Dedifferentiated amniotic fluid mesenchymal stem cell (primary cell): ENCODE results near the gene FXYD7.
"Not testable (repeated sequence)": the region's sequence is repeated elsewhere in the genome, so short reads cannot be mapped to it uniquely, and the experiment has no call there.

Experiments used
- DNase-seq: peaks from one replicate; pipeline ENCODE4 v3.0.0-alpha.2; 2016; ENCODE audit errors: extremely low spot score

The FXYD7 gene

DNA sequence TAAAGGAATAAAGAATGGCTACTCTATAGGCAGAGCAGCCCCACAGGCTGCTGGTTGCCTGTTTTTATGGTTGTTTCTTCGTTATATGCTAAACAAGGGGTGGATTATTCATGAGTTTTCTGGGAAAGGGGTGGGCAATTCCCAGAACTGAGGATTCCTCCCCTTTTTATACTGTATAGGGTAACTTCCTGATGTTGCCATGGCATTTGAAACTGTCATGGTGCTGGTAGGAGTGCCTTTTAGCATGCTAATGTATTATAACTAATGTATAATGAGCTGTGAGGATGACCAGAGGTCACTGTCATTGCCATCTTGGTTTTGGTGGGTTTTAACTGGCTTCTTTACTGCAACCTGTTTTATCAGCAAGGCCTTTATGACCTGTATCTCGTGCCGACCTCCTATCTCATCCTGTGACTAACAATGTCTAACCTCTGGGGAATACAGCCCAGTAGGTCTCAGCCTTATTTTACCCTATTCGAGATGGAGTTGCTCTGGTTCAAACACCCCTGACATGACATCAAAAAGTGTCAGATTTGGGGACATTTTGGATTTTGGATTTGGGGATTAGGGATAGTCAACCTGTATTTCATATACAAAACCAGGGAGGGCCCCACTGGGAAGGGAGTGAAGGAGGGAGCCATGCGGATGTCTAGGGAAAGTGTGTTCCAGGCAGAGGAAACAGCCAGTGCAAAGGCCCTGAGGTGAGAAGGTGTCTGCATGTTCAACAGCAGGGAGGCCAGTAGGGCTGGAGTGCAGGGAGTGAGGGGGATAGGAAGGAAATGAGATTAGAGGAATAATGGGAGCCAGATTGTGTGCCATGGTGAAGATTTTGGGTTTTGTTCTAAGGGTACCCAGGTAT, 22.4 kb downstream of the FXYD7 start:
- no peak for DNase-seq

DNA sequence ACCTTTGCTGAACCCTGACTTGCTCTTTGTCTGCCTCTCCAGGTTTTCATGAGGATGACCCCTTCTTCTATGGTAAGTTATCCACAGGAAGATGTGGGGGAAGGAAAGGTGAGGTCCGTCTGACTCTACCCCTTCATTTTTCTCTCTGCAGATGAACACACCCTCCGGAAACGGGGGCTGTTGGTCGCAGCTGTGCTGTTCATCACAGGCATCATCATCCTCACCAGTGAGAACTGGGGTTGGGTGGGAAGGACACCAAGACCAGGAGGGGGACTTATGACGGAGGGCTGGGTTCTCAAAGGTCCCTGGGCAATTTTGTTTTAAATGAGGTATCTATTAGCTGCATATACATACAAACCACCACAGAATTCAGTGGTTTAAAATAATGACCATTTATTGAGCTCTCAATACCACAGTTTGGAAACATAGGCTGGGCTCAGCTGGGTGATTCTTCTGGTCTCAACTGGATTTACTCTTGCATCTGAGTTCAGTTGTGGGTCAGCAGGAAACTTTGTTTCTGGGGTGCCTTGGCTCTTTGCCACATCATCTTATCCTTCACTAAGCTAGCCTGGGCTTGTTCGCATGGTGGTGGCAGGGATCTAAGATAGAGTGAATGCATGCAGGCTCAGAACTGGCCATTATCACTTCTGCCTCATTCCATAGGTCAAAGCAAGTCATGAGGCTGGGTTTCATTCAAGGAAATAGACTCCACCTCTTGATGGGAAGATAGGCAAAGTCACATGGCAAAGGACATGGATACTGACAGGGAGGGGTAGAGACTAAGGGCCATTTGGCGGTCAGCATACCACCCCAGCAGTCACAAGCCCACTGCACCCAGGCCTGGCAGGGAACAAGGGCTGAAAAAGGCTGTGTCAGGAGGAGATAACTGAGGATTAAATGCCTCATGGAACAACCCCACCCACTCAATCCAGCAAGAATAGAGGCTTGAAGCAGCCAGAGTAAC, 23.3 kb downstream of the FXYD7 start:
- DNase-seq, result no peak

DNA sequence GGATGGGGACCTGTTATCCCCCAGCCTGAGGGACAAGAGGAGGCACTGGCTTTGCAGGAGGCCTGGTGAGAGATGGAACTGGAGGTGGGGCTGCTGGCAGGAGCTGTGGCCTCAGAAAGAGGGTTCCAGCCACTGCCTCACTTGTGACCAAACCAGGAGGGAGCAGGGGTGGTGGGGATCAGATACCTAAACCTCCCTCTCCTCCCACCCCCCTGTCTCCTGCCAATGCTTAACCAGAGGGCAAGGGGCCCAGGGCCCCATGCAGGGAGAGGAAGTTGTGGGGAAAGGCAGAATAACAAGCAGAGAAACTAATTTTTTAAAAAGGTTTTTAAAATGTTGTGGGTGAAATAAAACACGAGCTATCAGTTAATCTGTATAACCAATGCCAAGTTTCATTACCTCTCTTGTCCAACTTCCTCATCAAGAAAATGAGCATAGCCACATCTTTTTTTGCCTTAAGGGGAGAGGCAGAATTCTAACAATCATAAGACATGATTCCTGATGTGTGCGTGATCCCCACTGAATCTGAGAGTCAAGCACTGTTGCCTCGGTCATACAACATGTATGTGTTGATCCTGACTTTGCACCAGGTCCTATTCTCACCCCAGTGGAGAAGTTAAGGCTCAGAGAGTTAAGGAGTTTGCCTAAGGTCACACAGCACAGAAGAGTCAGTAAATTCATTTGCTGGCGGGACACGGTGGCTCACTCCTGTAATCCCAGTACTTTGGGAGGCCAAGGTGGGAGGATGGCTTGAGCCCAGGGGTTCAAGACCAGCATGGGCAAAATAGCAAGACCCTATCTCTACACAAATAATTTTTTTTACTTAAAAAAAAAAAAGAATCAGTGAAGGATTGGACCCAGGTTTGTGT, 24.4 kb downstream of the FXYD7 start:
- no peak for DNase-seq

DNA sequence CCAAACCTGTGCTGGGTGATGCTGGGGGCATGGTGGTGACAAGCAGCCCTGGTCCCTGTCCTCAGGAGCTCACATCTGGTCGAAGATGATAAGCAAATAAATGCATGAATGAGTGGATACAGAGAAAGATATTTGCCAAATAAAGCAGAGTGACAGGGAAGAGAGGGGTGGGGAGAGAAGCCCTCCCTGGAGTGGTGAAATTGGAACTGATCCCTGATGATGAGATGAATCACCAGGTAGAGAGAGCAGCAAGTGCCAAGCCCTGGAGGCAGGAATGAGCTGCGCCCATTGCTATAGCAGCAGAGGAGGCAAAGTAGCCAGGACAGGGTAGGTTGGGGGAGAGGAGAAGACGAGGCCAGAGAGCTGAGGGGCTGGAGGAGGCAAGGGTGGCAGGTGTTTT, 25.1 kb downstream of the FXYD7 start:
- DNase-seq, result no peak

DNA sequence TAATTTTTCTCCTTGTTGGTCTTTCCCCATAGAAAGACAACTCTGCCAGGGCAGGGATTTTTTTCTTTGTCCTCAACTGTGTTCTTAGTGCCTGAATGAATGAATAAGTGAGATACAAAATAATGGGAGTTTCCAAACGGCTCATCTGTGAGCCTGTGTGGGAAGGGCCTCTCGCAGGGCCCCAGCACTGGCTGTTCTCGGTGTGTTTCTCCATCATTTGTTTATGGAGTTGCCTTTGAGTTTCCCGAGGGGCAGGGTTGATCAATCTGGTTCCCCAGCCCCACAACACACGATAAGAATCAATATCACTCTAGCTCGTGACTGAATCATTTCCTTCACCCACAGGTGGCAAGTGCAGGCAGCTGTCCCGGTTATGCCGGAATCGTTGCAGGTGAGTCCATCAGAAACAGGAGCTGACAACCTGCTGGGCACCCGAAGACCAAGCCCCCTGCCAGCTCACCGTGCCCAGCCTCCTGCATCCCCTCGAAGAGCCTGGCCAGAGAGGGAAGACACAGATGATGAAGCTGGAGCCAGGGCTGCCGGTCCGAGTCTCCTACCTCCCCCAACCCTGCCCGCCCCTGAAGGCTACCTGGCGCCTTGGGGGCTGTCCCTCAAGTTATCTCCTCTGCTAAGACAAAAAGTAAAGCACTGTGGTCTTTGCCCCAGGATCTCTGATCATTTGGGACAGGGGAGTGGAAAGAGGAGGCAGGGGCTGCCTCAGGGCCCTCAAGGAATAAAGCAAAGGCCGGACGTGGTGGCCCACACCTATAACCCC, 26.4 kb downstream of the FXYD7 start:
- no peak for DNase-seq

DNA sequence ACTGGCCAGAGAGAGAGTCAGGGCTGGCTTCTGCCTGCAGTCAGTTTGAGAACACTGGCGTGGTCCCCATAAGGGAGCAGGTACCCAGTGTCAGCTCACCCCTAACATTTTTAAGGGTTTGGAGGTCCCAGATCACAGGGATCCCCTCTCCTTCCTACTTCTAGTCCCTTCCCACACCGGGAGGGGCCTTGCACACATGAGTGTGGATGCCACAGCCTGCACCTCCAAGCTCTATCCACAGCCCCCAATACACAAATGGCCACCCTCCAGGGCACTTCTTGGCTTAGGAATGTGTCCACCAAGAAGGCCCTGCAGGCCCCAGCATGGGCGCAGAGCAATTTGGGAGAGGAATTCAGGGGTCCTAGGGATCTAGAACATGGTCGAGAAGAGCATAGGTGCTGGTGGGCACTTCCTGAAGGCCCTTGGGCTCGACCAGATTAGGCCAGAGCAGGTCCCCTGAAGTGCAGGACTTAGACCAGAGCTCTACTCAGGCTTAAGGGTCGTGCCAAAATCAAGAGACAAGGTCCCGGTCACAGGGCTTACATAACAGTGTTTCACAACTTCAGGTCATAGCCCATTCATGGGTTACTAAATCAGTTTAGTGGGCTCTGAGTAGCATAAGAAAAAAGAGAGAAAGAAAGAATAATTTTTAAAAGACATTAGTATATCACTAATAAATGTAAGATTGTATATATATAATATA, 27.5 kb downstream of the FXYD7 start:
- DNase-seq, result no peak

DNA sequence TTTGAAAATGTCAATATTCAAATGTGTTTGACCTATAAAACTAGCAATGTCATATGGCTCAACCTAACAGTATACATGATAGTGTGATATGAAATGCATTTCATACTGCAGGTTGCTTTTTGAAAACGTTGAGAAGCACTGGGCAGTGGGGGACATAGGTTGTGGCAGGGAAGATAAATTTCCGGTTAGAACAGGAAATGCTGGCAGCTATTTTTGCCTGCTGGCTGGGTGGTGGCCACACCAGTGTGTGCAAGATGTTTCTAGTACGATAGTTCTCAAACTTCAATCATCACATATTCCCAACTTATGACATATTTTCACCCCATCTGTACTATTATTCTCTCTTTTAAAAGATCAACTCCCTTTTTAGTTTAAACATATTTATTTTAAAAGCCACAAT, 28.7 kb downstream of the FXYD7 start:
- DNase-seq, result no peak

DNA sequence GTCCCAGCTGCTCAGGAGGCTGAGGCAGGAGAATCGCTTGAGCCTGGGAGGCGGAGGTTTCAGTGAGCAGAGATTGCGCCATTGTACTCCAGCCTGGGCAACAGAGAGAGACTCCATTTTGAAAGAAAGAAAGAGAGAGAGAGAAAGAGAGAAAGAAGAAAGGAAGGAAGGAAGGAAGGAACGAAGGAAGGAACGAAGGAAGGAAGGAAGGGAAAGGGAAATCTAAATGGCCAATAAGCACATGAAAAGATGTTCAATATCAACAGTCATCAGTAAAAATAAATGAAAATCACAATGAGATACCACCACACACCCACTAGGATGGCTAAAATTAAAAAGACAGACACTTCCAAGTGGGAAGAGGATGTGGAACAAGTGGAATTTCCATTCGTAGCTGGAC, 31.2 kb downstream of the FXYD7 start:
- no peak for DNase-seq

DNA sequence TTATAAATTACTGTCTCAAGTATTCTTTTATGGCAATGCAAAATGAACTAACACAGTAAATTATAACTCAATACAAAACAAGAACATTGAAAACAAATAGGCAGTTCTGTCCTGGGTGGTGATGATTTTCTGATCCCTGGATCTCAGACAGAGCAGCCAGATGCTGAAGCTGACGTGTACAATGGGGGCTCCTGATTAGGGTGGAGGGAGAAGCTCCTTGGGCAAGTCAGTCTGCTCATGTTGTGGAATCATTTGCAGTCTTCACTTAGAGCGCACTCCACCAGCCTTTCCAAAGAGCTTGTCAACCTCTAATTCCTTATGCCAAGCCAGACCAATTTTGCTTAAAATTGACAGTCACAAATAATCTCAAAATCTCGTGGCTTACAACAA, 33.1 kb downstream of the FXYD7 start:
- DNase-seq, result no peak

DNA sequence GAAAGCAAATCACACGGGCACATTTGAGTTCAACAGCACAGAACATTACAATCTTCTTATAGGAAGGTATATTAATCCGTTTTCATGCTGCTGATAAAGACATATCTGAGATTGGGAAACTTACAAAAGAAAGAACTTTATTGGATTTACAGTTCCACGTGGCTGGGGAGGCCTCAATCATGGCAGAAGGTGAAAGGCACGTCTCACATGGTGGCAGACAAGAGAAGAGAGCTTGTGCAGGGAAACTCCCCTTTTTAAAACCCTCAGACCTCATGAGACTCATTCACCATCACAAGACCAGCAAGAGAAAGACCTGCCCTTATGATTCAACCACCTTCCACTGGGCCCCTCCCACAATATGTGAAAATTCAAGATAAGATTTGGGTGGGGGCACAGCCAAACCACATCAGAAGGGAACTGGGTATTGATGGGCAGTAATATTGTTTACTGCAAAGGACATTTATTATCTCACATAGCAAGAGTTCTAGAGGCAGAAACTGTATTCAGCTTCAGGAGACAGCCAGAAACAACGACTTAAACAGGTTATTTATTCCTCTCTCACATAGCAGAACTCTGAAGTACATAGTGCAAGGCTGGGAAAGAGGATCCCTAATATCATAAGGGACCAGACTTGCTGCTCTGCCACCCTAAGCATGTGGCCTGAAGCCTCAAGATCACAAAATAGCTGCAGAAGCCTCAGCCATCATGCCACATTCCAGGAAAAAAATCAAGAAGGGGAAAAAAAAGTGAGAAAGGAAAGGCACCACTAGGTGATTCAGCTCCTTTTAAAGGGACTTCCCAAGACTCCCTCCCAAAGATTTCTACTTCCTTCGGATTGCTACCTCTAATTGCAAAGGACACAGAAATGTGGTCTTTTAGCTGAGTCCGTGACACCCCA, 34.6 kb downstream of the FXYD7 start:
- no peak for DNase-seq

DNA sequence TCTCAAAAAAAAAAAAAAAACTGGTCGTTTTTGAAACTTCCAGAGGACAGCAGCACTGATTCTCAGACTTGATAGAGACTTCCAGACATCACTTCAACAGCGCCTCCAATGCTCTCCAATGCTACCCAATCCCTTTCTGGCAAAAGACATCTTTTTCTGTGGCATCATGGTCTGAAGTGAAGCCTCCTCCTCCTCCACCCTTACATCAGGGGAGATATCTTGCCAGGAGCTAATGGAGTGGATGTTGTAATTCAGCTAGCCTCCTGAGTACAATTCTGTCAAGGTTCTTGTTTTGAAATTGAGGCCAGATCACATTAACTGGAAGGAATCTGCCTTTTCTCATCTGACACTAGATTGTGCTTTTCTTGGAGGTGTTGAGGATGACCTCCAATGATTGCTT, 35.6 kb downstream of the FXYD7 start:
- no peak for DNase-seq

DNA sequence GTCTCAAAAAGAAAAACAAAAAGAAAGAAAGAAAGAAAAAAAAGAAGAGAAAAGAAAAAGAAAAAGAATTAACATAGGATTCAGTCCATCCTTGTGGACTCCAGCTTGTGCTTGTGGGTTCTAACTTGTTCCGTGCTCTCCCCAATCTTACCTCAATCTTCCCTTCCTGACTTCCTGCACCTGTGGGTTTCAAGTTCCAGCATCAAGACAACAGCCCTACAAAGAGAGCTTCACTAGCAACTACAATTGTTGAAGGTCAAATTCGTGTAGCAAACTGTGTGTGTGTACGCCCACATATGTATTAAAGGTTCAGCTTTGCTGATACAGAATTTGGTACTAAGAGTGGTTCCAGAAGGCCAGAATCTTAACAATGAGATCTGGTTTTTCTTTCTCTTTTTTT, 36.8 kb downstream of the FXYD7 start:
- DNase-seq, result no peak

DNA sequence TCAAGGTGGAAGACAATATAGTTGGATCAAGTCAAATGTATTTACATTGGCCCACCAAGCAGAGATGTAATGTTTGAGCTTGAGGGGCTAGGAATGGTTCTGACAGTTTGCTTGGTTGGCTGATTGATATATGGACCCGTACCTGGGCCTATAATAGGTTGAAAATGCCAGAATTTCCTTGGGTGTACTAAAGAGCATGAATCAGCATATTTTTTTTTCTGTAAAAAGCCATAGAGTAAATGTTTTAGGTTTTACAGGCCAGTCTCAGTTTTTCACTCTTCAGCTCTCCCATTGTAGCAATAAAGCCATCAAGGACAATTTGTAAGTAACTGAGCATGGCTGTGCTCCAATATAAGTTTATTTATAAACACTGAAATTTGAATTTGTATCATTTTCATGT, 38.3 kb downstream of the FXYD7 start:
- no peak for DNase-seq

DNA sequence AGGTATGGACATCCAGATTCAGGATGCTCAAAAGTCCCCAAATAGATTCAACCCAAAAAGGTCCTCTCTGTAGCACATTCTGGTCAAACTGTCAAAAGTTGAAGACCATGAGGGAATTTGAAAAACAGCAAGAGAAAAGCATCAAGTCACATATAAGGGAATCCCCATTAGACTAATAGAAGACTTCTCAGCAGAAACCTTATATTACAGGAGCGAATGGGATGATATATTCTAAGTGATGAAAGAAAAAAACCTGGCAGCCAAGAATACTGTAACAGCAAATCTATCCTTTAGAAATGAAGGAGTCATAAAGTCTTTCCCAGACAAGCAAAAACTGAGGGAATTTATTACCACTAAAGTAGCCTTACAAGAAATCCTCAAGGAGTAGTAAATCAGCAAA, 41.2 kb downstream of the FXYD7 start:
- DNase-seq, result no peak

DNA sequence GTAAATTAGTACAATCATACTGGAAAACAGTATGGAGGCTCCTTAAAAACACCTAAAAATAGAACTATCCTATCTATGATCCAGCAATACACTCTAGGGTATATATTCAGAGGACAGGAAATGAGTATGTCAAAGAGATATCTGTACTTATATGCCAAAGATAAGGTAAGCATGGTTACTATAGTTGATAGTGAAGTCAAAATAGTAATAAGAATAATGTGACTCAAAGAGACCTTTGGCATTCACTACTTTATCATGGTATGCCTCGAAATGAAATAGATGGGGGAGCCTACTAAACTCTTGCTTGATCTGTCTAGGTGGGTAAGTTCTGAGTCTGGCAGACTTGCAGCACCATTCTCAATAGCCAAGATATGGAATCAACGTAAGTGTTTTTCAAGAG, 41.8 kb downstream of the FXYD7 start:
- no peak for DNase-seq

DNA sequence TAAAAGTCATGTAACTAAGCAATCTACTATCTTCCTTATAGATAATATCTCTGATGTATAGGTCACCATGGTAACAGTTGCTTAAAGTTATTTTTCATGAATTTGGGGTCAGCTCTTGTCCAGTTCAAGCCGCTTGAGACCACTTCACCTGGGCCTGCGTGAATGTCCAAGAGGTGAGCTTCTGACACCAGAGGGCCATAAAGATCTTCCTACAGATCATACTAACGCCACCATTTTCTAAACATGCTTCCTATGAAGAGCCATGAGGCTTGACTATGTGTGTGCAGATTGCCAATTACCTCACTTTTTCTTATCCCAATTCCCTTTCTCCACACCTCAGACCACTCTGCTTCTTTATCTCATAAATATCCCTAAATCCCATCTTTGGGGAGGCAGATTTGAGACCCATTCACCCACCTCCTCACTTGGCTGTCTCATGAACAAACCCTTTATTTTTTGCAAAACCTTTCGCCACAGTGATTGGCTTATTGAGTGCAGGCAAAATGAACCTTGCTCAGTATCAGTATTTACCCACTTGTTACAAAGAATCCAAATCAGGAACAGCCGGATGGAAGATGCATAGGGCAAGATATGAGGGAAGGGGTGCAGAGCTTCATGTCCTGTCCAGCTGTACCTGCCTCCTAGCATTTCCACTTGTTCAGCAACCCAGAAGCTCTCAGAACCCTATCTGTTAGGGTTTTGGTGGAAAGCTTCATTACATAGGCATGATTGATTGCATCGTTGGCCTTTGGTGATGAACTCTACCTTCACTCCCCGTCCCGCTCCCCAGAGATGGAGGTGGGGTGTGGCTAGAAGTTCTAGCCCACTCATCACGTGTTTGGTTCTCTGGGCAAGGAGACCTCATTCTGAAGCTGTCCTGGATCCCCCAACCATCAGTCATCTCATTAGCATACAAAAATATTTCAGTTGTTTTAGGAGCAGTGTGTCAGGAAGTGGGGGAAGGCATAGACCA, 51.2 kb downstream of the FXYD7 start:
- no peak for DNase-seq

DNA sequence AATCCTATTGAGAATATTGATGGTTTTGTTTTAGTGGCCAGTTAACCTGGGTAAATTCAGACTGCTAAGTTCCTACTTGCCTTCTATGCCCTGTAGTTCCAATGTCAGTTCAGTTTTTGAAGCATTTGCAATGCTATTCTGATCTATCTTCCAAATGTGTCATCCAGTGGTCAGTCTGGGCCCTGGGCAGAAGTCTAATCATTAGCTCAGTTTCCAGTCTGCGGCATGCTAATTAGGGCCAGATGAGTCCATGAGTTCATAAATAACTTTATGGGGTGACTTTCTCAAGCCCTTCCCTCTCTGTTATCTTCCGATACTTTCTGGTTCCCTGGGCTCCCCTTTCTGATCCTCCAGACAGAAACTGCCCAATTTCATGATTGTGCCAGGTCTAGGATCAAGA, 52.8 kb downstream of the FXYD7 start:
- no peak for DNase-seq

DNA sequence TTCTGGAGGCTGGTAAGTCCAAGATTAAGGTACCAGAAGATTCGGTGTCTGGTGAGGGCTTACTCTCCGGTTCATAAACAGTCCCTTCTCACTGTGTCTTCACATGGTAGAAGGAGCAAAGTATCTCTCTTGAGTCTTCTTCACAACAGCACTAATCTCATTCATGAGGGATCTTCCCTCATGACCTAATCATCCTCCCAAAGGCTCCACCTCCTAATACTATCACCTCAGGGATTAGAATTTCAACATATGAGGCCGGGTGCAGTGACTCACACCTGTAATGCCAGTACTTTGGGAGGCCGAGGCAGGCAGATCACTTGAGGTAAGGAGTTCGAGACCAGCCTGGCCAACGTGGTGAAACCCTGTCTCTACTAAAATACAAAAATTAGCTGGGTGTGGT, 53.8 kb downstream of the FXYD7 start:
- DNase-seq, result not testable (repeated sequence)
